DMS53 treated with DMSO at 0.1 percent for 48 hours (cell line): ENCODE results near the gene LCE1D.

ENCODE experiments used
- DNase-seq: peaks from one replicate; lab custom pipeline; 2025; ENCODE audit not compliant: unreplicated experiment; lab: John Stamatoyannopoulos, UW

Gene LCE1D

DNA sequence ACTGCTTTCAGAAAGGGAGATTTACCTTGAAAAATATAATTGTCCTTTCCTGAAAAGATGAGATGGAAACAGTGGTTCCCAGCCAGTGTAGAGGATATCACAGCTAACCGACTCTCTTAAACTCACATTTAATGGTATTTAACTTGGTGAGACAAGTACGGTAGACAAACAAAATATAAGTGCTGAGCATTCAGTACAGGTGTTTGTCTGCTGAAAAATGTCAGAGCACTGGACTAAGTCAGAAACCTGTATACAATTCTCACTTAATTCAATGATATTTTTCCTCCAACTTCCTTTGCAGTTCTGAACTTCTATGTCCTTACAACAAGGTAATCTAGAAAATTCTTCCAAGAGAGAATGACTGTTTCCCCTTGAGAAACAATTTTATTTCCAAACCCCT, 15.2 kb downstream of the LCE1D start, which contains the start of gene LCE1B:
Gene LCE1B (plus strand): TSS at position 301 of the 400 bp plus-strand sequence. CDS start 476 bp downstream, outside the sequence.
- no peak for DNase-seq

DNA sequence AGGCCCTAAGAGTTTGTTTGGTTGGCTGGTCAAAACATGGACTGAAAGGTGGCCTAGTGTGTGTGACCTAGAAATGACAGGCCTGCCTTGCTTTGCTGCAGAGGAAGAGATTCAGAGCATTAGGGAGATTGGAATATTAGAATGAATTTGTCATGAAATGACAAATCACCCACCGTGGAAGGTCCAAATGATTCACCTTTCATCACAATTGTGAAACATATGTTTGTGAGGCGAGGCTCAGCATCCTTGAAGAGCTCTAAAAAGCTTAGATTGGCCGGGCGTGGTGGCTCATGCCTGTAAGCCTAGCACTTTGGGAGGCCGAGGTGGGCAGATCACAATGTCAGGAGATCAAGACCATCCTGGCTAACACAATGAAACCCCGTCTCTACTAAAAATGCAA, 20.8 kb downstream of the LCE1D start:
- DNase-seq, result no peak

DNA sequence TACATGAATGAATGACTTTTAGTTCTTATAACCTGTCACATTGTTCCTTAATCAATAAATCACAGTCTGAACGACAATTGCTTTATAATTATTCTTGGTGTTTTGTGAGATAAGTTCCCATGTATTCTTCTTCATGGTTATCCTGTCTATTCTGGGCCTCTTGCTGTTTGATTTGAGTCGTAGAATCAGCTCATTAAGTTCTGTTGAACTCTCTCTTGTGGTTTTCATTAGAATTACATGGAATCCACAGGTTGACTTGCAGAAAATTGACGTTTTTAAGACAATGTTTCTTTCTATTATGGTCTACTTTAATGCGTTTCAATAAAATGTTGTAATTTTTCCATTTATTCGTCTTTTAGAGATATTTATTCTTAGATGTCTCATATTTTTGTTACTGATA, 26.8 kb downstream of the LCE1D start:
- DNase-seq, result no peak

DNA sequence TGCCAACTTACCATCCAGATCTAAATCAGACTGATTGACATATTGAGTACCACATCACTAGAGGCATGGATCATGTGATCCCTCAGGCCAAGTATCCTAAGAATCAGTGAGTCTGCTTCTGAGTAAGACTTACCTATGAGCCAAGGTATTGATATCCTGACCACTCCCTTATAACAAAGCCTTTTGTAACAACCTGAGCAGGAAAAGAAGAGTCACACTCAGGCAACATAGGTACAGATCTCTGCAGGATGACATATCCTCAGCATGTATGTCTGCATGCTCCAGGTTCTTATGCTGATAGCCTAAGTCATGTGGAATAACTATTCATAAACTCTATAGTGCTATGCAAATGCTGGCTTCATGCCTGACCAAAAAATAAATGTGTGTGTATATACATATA, 28.4 kb downstream of the LCE1D start:
- DNase-seq, result no peak

DNA sequence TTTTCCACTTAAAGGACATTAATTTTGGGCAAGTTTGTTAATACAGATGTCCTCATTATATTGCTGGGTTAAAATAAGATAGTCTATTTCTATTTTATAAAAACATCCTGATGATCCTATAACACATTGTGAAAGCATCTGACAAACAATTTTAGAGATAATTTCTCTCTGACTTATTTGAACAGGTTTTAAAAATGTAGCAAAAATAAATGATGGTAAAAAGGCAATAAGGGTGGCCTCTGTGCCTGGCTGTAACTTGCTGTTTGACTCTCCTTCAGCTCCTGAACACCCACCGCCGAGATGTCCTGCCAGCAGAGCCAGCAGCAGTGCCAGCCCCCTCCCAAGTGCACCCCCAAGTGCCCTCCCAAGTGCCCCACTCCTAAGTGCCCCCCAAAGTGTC, 30.7 kb downstream of the LCE1D start, which contains the start of gene LCE1A:
Gene LCE1A (plus strand): TSS at position 301 of the 400 bp plus-strand sequence. CDS start 0 bp downstream, at position 301.
- no peak for DNase-seq

DNA sequence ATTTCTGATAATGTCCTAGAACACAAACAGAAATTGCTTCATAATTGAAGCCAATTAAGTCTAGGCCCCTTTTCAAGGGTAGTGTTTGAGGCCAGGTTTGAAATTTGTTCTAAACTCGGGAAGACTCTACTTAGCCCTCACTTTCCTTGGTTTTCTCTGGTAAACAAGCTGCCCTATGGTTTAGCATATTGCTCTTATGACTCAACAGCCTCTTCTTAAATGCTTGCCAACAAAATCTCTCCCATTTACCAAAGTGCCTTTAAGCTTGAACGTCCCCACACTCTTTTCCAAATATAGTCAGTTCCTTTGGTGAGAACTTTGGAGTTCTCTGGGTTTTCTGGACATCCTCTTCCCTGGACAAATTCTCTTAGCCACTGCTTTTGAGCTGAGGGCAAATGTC, 40.3 kb downstream of the LCE1D start:
- DNase-seq, result no peak

DNA sequence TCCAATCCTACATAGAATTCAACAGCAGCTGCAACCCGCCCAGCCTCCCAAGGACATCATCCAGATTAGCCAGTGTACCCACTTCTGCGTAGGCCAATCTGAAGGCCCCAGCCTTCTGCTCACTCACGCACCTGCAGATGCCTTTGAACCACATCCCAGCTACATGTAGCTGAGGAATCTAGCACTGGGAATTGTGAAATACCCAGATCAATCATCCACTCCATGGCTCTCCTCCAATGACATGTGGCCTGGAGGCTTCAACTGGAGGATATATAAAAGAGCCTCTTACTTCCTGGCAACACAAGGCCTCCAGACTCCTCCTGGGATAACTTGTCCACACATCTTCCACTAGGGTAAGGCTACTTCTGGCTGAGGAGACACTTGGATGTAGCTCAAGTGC, 46.0 kb downstream of the LCE1D start, which contains the start of gene LCE6A:
Gene LCE6A (plus strand): TSS at position 301 of the 400 bp plus-strand sequence. CDS start 665 bp downstream, outside the sequence.
- DNase-seq, result no peak
